AG10803 (cell line): ENCODE data around the gene SLC17A7.

Experiments
- DNase-seq: peaks from one replicate; pipeline ENCODE4 v3.0.0; 2010; ENCODE audit warnings: low read depth
- H3K4me3 ChIP-seq: 2 replicates; pipeline ENCODE4 v1.5.1; 2011; ENCODE audit warnings: mild to moderate bottlenecking, low read length, control low read depth
- CTCF ChIP-seq: conservative IDR thresholded peaks from 2 replicates; pipeline ENCODE4 v1.5.1; 2011; ENCODE audit warnings: mild to moderate bottlenecking, low read length, control low read depth, inconsistent platforms

SLC17A7 gene

GRCh38 chr19:49435670-49436069 is 5.7 kb downstream of the SLC17A7 start:
- no peak overlapping the region for H3K4me3 ChIP-seq
- TF ChIP-seq CTCF: no peak

DNA sequence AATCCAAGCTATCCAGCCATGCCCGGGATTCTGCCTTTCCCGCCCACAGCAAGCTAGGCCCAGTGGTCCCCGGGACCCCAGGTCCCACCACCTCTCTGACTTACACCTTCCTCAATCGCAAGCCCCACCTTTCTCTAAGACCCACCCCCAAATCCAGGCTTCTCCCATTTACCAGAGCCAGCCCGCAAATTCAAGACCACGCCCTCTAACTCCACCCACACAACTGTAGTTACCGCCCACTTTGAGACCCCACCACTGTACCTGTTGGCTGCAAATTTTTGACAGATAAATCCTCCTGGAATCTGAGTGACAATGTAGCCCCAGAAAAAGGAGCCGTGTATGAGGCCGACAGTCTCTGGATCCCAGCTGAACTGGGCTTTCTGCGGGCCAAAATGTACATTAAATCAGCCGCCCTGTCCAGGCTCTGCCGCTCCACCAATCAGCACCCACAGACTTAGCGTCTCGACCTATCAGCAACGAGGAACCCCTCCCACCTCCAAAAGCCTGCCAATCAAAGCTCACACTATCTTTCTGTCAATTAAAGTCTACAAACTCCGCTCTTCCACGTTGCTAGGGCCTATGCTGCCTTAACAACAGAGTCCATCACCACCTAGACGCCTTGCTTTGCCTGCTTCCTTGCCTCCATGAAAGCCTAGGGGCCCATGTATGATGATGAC is 6.3 kb downstream of the SLC17A7 start:
- no peak for DNase-seq
- no peak for TF ChIP-seq CTCF
- H3K4me3 ChIP-seq: no peak overlapping the region

More at GRCh38 chr19:49435670-49436069, 5.7 kb downstream of the SLC17A7 start:
- no peak for DNase-seq

GRCh38 chr19:49433240-49433901 is 8.0 kb downstream of the SLC17A7 start:
- DNase-seq: no peak

DNA sequence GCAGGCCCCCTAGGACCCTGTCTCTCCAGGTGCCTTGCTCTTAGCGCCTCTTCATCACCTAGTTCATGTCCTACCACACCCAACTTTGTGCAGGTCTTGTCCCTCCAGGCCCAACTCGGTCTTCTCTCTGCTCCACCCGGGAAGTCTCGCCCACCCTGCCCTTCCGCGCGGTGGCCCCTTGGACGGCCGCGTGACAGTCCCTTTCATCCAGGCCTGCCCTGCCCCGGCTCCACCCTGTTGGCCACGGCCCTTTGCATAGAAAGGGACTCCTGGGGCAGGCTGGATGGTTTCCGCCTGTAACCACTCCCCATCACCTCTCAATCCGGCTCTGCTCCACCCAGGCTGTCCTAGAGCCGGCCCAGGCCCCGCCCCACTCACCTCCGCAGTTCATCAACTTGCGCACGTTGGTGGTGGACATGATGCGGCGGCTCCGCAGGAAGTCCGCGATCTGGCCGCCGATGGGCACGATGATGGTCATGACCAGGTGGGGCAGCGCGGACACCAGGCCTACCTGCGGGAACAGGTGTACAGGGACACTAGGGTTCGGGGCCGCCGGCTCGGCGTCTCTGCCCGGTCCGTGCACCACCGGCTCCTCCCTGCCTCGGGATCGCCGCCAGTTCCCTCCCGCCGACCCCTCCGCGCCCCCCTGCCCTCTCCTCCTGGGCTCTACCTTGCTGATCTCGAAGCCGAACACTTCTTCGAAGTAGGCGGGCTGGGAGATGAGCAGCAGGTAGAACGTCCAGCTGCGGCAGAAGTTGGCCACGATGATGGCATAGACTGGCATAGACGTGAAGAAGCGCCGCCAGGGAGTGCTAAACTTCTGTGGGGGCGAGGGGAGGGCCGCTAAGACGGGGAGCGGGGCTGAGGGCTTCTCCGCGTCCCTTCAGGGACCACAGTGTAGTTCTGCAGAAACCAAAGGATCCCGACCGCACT is 8.9 kb downstream of the SLC17A7 start:
- no peak for TF ChIP-seq CTCF
- DNase-seq: no peak
- H3K4me3 ChIP-seq: no peak overlapping the region

More at GRCh38 chr19:49433240-49433901, 8.0 kb downstream of the SLC17A7 start:
- no peak overlapping the region for H3K4me3 ChIP-seq
- no peak for TF ChIP-seq CTCF

- TF ChIP-seq CTCF: no peak
- no peak for DNase-seq
- no peak overlapping the region for H3K4me3 ChIP-seq
Measured at GRCh38 chr19:49431330-49431749, 10.0 kb downstream of the SLC17A7 start.

DNA sequence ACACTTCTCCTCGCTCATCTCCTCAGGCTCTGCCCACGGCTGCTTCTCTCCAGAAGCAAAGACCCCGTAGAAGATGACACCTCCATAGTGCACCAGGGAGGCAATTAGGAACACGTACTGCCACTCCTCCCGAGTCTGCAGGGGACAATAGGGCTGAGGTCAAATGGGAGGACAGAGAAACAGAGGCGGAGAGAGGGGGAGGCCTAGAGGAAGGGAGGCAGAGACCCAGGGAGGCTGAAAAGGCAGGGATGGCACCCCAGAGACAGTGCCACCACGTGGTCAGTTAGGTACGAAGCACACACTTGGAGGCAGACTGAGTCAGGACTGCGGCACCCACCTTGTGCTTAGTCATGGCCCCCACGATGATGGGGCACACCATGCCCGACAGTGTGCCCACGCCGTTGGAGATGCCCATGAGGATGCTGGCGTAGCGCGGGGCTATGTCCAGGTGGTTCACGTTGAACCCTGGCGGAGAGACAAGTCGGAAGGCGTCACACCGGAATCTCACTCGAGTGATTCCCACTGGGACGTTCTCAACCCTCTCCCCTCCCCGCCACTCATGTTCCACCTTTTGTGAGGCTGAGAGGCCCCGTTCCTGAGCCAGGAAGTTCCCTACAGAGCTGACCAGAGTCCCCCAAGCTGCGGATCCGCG is 10.5 kb downstream of the SLC17A7 start:
- H3K4me3 ChIP-seq: no peak overlapping the region
- no peak for TF ChIP-seq CTCF
- DNase-seq: no peak
